Activated T-helper 17 cell treated with anti-CD3 and anti-CD28 coated beads, Interleukin-2, amount 50 U/mL, for 72 hours (primary cell): ENCODE data around the gene PRM1. TPM values are rescaled to one million over a fixed set of nuclear protein-coding genes. Genes with fewer than 3 reads are reported as not detected.
"Not testable (repeated sequence)": the region's sequence is repeated elsewhere in the genome, so short reads cannot be mapped to it uniquely, and the experiment has no call there.

Source experiments
- ATAC-seq: fragments of 150-1000 bp; cut with Tn5 transposase; replicated peaks from 2 replicates; pipeline ENCODE4 v1.10.0; 2021; ENCODE audit warnings: mild to moderate bottlenecking, moderate library complexity
- H3K27ac Mint-ChIP-seq: one replicate; pipeline ENCODE4 v1.8.0; 2022; ENCODE audit warnings: mixed read lengths
- H3K27me3 Mint-ChIP-seq: one replicate; pipeline ENCODE4 v1.8.0; 2022; ENCODE audit warnings: mixed read lengths
- H3K36me3 Mint-ChIP-seq: one replicate; pipeline ENCODE4 v1.8.0; 2022; ENCODE audit warnings: low read depth, mild to moderate bottlenecking, mixed read lengths
- H3K4me1 Mint-ChIP-seq: one replicate; pipeline ENCODE4 v1.8.0; 2022; ENCODE audit warnings: mixed read lengths
- H3K4me3 Mint-ChIP-seq: one replicate; pipeline ENCODE4 v1.8.0; 2022; ENCODE audit warnings: mild to moderate bottlenecking, mixed read lengths
- H3K9me3 Mint-ChIP-seq: one replicate; pipeline ENCODE4 v1.8.0; 2022; ENCODE audit warnings: mixed read lengths
- total RNA-seq, 2 donors: library from RNA; stranded (reverse); gene quantifications; one replicate each; pipeline ENCODE4 v1.2.3, GENCODE V29; 2022

PRM1 gene
- total RNA-seq, 2 donors from 2014 or later: not detected

DNA sequence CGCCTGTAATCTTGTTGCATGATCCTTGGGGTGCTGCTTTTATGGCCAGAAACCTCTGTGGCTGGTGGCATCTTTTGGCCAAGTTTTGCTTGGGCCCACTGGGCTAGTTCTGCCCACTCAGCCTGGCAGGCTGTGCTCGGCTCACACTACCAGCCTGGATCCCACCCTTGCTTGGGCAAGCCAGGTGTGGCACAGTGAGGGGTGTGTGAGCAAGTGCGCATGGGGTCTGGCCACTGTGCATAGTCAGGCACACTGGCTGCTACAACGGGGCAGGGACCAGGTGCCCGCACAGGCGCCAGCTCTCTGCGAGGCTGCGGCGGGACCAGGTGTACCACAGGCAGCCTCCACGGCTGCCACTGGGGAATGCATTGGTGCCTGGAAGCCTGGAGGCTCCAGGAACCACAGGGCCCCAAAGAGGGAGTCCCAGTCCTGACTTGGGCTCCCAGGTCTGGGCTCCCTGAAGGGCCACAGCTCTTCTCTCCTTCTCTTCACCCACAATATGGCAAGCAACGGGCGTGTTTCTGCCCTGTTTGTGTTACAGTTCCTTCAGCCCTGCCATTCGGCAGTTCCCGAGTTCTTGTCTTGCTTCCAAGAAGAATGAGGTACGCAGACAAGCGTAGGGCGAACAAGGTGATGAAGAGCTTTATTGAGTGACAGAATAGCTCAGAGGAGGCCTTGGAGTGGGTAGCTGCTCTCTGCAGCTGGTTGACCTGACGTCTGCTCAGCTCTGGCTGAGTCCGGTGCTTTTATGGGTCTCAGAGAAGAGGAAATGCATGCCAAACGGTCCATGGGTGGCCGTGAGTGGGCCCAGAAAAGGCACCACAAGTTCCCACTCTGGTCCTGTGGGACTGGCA lies 26.7 kb upstream of the PRM1 start:
- ATAC-seq: no peak
- Mint-ChIP-seq H3K36me3 (no peaks in the 10 kb centered on the region), H3K27me3 (no peaks in the 10 kb centered on the region), H3K27ac (no peak overlapping the region), H3K9me3 (no peaks in the 10 kb centered on the region), H3K4me3 (no peak overlapping the region), H3K4me1 (peaks cover 10% of the 10 kb centered on the region)

DNA sequence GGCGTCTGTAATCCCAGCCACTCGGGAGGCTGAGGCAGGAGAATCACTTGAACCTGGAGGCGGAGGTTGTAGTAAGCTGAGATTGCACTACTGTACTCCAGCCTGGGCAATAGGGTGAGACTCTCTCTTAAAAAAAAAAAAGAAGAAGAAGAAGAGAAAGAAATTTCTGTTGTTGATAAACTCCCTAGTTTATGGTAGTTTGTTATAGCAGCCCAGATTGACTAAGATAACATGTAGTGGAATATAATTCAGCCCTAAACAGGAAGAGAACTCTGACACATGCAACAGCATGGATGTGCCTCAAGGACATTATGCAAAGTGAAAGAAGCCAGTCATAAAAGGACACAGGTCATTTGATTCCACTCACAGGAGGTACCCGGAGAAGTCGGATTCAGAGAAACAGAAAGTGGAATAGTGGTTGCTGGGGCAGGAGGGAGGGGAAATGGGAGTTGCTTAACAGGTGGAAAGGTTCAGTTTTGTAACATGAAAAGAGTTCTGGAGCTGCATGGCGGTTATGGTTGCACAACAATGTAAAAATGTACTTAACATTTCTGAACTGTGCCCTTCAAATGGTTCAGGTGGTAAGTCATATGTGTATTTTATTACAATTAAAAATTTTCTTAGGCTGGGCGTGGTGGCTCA lies 26.0 kb upstream of the PRM1 start:
- Mint-ChIP-seq H3K4me3 (no peak overlapping the region), H3K9me3 (no peaks in the 10 kb centered on the region), H3K36me3 (no peaks in the 10 kb centered on the region), H3K27ac (peak overlapping the region; percentile 58), H3K4me1 (peaks cover 6% of the 10 kb centered on the region), H3K27me3 (no peaks in the 10 kb centered on the region)
- peak; percentile 77 for ATAC-seq

DNA sequence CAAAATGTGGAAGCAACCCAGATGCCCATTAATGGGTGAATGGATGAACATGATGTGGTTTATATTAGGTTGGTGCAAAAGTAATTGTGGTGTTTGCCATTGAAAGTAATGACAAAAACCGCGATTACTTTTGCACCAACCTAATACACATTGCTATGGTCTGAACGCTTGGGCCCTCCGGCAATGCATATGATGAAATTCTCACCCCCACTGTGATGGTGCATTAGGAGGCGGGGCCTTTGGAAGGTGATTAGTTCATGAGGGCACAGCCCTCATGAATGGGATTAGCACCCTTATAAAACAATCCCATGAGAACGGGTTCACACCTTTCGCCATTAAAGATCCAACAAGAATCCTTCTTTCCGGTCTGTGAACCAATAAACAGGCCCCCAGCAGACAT lies 25.3 kb upstream of the PRM1 start:
- no peaks in the 10 kb centered on the region for H3K27me3 Mint-ChIP-seq
- no peaks in the 10 kb centered on the region for H3K9me3 Mint-ChIP-seq
- ATAC-seq: no peak
- H3K4me1 Mint-ChIP-seq: peaks cover 6% of the 10 kb centered on the region
- no peak overlapping the region for H3K4me3 Mint-ChIP-seq
- no peak overlapping the region for H3K27ac Mint-ChIP-seq
- H3K36me3 Mint-ChIP-seq: no peaks in the 10 kb centered on the region

DNA sequence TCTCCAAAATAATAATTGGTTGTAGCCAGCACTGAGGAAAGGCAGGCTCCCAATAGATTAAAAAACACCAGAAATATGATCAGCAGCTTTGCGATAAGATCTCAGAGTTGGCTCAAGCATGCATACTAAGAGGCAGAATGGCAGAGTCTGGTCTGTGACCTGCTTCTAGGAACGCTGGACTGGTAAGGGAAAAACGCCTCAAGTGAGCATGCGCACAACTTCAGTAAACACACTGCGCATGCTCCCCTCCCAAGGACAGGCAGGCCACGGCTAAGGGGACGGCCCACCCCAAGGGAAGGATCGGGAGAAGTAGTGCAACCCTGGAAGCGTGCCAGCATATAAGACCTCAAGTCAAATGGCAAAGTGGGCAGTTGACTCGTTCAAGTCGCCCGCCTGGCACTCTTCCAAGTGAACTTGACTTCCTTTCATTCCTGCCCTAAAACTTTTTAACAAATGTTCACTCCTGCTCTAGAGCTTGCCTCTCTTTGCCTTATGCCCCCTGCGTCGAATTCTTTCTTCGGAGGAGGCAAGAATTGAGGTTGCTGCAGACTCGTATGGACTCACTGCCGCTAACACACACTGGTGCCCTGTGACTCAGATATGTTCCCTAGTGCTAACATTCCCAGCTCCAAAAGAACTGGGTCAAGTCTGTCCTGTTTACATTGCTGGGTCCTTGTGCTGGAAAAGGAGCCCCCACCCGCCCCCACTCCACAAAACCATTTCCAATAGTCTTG lies 22.4 kb upstream of the PRM1 start:
- Mint-ChIP-seq H3K4me3 (no peak overlapping the region), H3K27me3 (no peaks in the 10 kb centered on the region), H3K27ac (no peak overlapping the region)

DNA sequence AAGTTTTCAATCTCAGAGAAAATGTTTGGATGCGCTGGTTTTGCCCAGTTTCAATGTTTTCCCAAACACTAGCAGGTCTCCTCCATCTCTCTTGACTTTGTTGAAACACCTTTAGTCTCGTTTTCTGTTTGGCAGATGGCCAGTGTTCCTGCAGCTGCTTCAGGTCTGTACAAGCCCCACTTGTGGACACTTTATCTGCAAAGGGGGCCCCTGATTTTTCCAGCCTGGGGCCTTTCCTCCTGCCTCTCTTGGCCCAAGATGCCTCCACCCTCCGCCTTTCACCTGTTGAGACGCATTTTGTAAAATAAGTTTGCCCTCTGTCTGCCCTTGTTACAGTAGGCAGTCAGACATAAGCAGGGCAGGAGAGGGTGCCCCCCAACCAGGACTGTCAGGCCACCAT lies 21.8 kb upstream of the PRM1 start:
- no peak for ATAC-seq

More for the DNA sequence above, 22.4 kb upstream of the PRM1 start:
- H3K9me3 Mint-ChIP-seq: no peaks in the 10 kb centered on the region
- no peak for ATAC-seq
- peaks cover 6% of the 10 kb centered on the region for H3K4me1 Mint-ChIP-seq
- no peaks in the 10 kb centered on the region for H3K36me3 Mint-ChIP-seq

DNA sequence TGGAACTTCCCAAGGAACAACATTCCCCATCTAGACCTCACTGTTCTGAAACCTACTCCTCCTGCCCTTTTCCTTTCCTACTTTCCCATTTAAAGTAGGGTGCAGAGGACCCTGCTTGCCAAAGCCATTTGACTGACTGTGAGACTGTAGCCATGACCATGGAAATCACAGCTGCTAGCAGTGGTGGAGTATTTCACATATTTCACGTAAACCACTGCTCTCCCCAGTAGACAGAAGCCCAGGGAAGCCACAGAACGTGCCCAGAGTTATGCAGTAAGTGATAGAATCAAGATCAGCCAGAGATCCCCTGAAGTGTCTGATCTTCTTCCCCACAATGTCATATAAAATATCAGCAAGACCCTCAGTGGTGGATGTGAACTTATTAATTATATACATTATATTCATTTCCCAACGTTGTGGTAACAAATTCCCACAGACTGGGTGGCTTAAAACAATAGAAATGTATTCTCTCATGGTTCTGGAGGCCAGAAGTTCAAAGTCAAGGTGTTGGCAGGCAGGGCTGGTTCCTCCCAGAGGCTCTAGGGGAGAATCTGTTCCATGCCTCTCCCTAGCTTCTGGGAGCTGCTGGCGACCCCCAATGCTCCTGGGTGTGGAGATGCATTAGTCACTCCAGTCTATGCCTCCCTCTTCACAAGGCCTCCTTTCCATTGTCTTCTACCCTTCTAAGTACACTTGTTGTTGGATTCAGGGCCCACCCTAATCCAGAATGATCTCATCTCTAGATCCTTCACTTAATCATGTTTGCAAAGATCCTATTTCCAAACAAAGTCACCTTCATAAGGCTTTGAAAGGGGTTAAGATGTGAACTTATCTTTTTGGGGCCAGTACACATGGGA lies 20.7 kb upstream of the PRM1 start:
- no peak for ATAC-seq
- Mint-ChIP-seq H3K4me1 (peaks cover 10% of the 10 kb centered on the region), H3K36me3 (no peaks in the 10 kb centered on the region), H3K27ac (no peak overlapping the region), H3K9me3 (no peaks in the 10 kb centered on the region), H3K27me3 (no peaks in the 10 kb centered on the region), H3K4me3 (no peak overlapping the region)

More for the DNA sequence above, 21.8 kb upstream of the PRM1 start:
- Mint-ChIP-seq H3K4me3 (no peak overlapping the region), H3K27me3 (no peaks in the 10 kb centered on the region), H3K36me3 (no peaks in the 10 kb centered on the region), H3K4me1 (peaks cover 6% of the 10 kb centered on the region), H3K27ac (no peak overlapping the region), H3K9me3 (no peaks in the 10 kb centered on the region)

DNA sequence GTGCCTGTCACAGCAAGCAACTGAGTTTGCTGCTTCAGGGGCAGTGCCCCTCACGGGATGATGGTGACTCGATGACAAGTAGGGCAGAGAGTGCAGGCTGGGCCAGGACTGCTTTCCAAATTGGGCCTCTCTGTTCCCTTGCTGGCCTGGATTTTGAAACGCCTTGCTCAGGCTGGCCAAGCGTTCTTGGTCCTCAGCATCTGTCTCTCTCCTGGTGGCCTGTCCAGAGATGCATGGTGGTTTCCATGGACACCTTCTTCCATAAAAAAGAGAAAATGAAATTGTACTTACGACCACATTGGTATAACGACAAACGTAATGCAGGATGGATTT lies 19.4 kb upstream of the PRM1 start:
- Mint-ChIP-seq H3K36me3 (no peaks in the 10 kb centered on the region), H3K4me1 (peaks cover 10% of the 10 kb centered on the region), H3K4me3 (no peak overlapping the region), H3K27me3 (no peaks in the 10 kb centered on the region), H3K9me3 (no peaks in the 10 kb centered on the region), H3K27ac (no peak overlapping the region)
- no peak for ATAC-seq

DNA sequence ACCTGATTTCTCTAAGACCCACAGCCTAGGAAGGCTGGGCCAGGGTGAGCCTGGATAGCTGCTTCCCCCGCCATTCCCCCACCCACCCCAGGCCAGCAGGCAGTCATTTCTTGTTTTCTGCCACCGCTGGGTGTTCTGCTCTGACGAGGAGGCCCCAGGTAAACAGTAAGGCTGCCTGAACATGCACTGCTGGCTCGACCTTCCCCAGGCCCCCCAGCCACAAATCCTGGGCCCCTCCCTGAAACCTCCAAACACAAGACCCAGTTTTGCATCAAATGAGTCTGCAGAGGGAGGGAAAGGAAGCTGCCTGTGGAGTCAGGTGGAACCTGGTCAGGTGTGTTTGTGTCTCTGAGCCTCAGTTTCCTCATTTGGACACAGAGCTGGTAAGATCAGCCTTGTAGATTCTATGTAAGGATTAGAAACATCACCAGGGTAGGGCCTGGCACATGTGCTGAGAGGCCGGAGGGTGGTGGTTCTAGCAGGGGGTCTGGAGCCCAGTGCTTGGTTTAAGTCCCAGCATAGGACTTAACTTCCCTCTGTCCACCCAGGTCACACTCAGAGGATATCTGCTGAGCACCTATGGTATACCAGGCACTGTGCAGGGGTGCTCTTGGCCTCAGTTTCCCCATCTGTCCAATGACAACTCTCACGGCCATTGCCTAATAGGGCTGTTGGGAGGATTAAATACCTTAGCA lies 18.9 kb upstream of the PRM1 start:
- H3K4me3 Mint-ChIP-seq: no peak overlapping the region
- no peak for ATAC-seq
- H3K27ac Mint-ChIP-seq: no peak overlapping the region
- no peaks in the 10 kb centered on the region for H3K36me3 Mint-ChIP-seq
- peaks cover 10% of the 10 kb centered on the region for H3K4me1 Mint-ChIP-seq
- no peaks in the 10 kb centered on the region for H3K9me3 Mint-ChIP-seq
- no peaks in the 10 kb centered on the region for H3K27me3 Mint-ChIP-seq

DNA sequence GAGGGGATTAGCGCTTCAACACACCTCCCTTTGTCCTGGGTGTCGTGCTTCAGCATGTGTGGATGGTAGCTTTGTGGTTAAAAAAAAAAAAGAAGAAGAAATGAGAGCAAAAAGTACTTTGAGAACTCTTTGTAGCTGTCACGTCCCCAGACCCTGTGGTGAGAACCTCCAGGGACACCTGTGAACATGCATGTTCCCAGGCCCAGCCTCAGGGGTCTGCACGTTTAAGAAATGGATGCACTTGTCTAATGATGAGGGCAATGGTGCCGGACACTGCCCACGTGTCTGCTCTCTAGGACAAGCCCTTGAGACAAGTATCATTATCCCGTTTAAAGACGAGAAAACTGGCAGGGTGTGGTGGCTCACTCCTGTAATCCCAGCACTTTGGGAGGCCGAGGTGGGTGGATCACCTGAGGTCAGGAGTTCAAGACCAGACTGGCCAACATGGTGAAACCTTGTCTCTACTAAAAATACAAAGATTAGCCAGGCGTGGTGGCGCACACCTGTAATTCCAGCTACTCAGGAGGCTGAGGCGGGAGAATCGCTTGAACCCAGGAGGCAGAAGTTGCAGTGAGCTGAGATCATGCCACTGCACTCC lies 17.9 kb upstream of the PRM1 start:
- H3K36me3 Mint-ChIP-seq, H3K27ac Mint-ChIP-seq, ATAC-seq, H3K4me3 Mint-ChIP-seq, H3K27me3 Mint-ChIP-seq, H3K9me3 Mint-ChIP-seq, H3K4me1 Mint-ChIP-seq: not testable (repeated sequence)

DNA sequence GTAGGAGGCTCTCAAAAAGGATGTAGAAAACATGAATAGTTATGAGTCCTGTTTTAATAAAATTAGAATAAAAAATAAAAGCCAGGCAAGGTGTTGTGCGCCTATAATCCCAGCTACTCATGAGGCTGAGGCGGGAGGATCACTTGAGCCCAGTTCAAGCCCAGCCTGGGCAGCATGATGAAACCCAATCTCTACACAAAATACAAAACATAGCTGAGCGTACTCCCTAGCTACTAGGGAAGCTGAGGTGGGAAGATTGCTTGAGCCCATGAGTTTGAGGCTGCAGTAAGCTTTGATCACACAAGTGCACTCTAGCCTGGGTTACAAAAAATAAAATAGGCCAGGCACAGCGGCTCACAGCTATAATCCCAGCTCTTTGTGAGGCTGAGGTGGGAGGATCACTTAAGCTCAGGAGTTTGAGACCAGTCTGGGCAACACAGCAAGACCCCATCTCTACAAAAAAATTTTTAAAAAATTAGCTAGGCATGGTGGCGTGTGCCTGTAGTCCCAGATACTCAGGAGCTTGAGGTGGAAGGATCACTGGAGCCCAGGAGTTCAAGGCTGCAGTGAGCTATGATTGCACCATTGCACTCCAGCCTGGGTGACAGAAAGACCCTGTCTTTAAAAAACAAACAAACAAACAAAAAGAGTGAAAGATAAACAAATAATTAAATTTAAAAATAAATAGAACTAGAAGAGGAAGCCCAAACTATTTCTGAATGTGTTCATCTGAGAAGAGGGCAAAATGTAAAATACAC lies 17.2 kb upstream of the PRM1 start:
- H3K27me3 Mint-ChIP-seq: no peaks in the 10 kb centered on the region
- H3K27ac Mint-ChIP-seq: no peak overlapping the region
- peaks cover 10% of the 10 kb centered on the region for H3K4me1 Mint-ChIP-seq
- H3K36me3 Mint-ChIP-seq: no peaks in the 10 kb centered on the region
- no peaks in the 10 kb centered on the region for H3K9me3 Mint-ChIP-seq
- H3K4me3 Mint-ChIP-seq: peak overlapping the region; percentile 58
- no peak for ATAC-seq

DNA sequence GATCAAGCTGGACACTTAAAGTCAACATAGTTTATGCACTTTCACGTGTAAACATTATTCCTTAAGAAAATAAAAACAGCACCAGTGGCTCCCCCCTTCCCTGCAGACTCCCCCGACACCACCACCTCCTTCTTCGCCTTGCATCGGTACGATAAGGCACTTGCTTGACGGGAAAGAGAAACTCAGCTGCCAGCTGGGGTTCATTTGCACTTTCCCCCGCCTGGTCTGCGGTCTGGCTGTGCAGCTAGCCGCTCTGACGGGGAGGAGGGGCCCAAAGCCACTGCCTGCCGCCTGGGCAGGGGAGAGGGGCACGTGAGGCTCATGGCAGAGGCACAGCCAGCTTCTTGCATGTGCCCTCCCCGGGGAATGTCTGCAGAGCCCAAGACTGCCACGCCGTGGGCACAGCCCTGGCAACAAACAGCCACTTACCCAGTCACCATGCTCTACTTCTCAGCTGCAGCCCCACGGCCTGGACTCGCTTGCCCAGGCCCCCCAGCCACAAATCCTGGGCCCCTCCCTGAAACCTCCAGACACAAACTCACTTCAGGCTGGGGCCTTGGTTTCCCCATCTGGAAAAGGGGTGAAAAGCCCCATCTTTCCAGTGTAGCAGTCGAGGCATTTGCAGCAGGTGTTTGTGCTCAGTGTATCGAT lies 16.5 kb upstream of the PRM1 start:
- H3K27me3 Mint-ChIP-seq: peaks cover 4% of the 10 kb centered on the region

DNA sequence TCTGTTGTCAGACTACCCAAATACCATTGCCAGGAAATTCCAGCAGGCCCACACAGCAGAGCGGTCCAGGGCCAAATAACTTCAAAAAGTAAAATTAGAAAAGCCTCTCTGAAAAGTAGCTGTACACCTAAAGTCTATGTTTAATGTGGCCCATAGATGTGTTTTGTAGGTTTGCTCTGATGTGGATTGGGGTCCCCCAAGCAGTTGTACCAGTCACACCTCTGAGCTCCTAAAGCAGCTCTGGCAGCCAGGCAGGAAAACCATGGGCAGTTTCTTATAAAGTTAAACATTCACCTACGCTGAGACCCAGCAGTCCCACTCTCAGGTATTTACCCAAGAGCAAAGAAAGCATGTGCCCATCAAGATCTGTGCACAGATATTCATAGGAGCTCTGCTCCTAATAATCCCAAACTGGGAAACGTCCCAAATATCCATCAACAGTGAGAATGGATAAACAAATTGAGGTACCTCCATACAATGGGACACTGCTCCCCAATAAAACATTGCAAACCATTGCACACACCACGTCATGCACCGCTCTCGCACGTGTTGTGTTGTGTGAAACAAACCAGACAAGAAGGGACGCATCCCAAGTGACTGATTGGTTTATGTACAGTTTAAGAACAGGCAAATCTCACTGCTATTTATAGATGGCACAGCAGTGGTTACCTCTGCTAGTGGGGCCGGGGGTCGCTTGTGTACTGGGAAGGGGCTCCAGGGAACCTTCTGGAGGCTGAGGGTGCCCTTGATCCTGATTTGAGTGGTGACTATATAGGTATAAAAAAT lies 15.8 kb upstream of the PRM1 start:
- Mint-ChIP-seq H3K9me3 (no peaks in the 10 kb centered on the region), H3K27ac (no peak overlapping the region), H3K36me3 (no peaks in the 10 kb centered on the region), H3K4me1 (peaks cover 10% of the 10 kb centered on the region), H3K27me3 (peaks cover 4% of the 10 kb centered on the region), H3K4me3 (peak overlapping the region; percentile 58)
- peak; percentile 22 for ATAC-seq

More for the DNA sequence above, 16.5 kb upstream of the PRM1 start:
- peak; percentile 90 for ATAC-seq
- H3K36me3 Mint-ChIP-seq: no peaks in the 10 kb centered on the region
- H3K27ac Mint-ChIP-seq: no peak overlapping the region
- peak overlapping the region; percentile 58 for H3K4me3 Mint-ChIP-seq
- no peaks in the 10 kb centered on the region for H3K9me3 Mint-ChIP-seq
- H3K4me1 Mint-ChIP-seq: peaks cover 10% of the 10 kb centered on the region
